HepG2 (cell line): ENCODE data around the gene CDK18. TPM values are rescaled to one million over a fixed set of nuclear protein-coding genes. Genes with fewer than 3 reads are reported as not detected.

Experiments used
- ATAC-seq: fragments of 200-7000 bp; cut with Tn5 transposase; 3 replicates; pipeline ENCODE4 v1.9.1; 2020; ENCODE audit warnings: mild to moderate bottlenecking, moderate library complexity
- BruUV-seq: library from RNA; stranded (reverse); fragments of 400-500 nt; replicated peaks from 2 replicates; lab custom pipeline; 2021; lab: Mats Ljungman, UMichigan
- CTCF ChIA-PET: fragments of 300-600 bp; formaldehyde crosslinking; extraction: SDS; loops from one replicate; lab custom pipeline; 2021; ENCODE audit warnings: low total read pairs, inconsistent platforms, low intra/inter-chr PET ratio; lab: Yijun Ruan, JAX
- POLR2A ChIA-PET: fragments of 350-600 bp; sonication (Branson Sonifier 250); formaldehyde crosslinking; loops from one replicate; lab custom pipeline; 2020; ENCODE audit warnings: antibody characterized with exemption, inconsistent platforms; lab: Yijun Ruan, JAX
- DNase-seq: peaks from one replicate; pipeline ENCODE4 v3.0.0-alpha.2; 2015; ENCODE audit warnings: low spot score
- FAIRE-seq: peaks from 3 replicates; lab custom pipeline; 2011; peaks lifted over from hg19 to GRCh38; lab: Jason Lieb, UNC
- H2AFZ ChIP-seq: one replicate; pipeline ENCODE4 v1.6.1; 2011; ENCODE audit warnings: low read length, inconsistent platforms
- H3K27ac ChIP-seq: fragments of 300-600 bp; 3 replicates; pipeline ENCODE4 v1.8.0; 2011; ENCODE audit warnings: mixed run types, mild to moderate bottlenecking, mixed read lengths, low read length, inconsistent platforms; ENCODE audit not compliant: insufficient read depth; ENCODE audit errors: extremely low read length
- H3K27me3 ChIP-seq, 2 experiments: fragments of 200-600 bp in 1 of 2; 2 replicates in 1 of 2; 3 replicates in 1 of 2; pipeline versions ENCODE4 v1.6.0 to v1.8.0; 2011; ENCODE audit warnings: low read length in 2 of 2, mild to moderate bottlenecking in 2 of 2, moderate library complexity in 2 of 2, inconsistent platforms in 1 of 2; ENCODE audit not compliant: insufficient read depth in 2 of 2, control insufficient read depth in 1 of 2
- H3K36me3 ChIP-seq, 2 experiments: fragments of 200-600 bp in 1 of 2; replicated peaks in 1 of 2; 2 replicates in 1 of 2; 3 replicates in 1 of 2; pipeline versions ENCODE4 v1.5.1 to v1.8.0; 2011; ENCODE audit warnings: low read length in 2 of 2, inconsistent platforms in 1 of 2; ENCODE audit not compliant: insufficient read depth in 2 of 2, control insufficient read depth in 1 of 2
- H3K4me1 ChIP-seq: 2 replicates; pipeline ENCODE4 v1.5.1; 2012; ENCODE audit warnings: low read length, inconsistent platforms; ENCODE audit not compliant: insufficient read depth
- H3K4me2 ChIP-seq: 2 replicates; pipeline ENCODE4 v1.6.0; 2011; ENCODE audit warnings: low read depth, low read length, inconsistent platforms
- H3K4me3 ChIP-seq, 3 experiments: fragments of 200-600 bp in 1 of 3; sonication (generic), shearing (Covaris generic) in 1 of 3; replicated peaks in 1 of 3; 2 replicates each; pipeline ENCODE4 v1.5.1; 2011 to 2016; ENCODE audit warnings: low read length in 3 of 3, inconsistent platforms in 2 of 3, low read depth in 2 of 3, mild to moderate bottlenecking in 2 of 3, control low read depth in 1 of 3, mixed read lengths in 1 of 3; ENCODE audit not compliant: insufficient read depth in 1 of 3
- H3K79me2 ChIP-seq: one replicate; pipeline ENCODE4 v1.6.1; 2011; ENCODE audit warnings: low read length, inconsistent platforms; ENCODE audit not compliant: insufficient read depth
- H3K9ac ChIP-seq: 2 replicates; pipeline ENCODE4 v1.6.0; 2011; ENCODE audit warnings: mild to moderate bottlenecking, low read depth, low read length, inconsistent platforms; ENCODE audit not compliant: insufficient read depth
- H3K9me3 ChIP-seq: 2 replicates; pipeline ENCODE4 v1.5.1; 2012; ENCODE audit warnings: mild to moderate bottlenecking, low read length
- H4K20me1 ChIP-seq: 2 replicates; pipeline ENCODE4 v1.6.0; 2011; ENCODE audit warnings: inconsistent platforms, mild to moderate bottlenecking, low read length, moderate library complexity; ENCODE audit not compliant: insufficient read depth
- THAP9 ChIP-seq: sonication (generic); formaldehyde crosslinking; IDR thresholded peaks from 2 replicates; pipeline ENCODE4; 2020; ENCODE audit warnings: missing genetic modification reagents, mild to moderate bottlenecking, borderline replicate concordance
- ZNF382 ChIP-seq: sonication (generic); formaldehyde crosslinking; IDR thresholded peaks from 2 replicates; pipeline ENCODE4 v1.5.0; 2020; ENCODE audit warnings: missing genetic modification reagents, mild to moderate bottlenecking, borderline replicate concordance
- ZZZ3 ChIP-seq: sonication (generic); formaldehyde crosslinking; IDR thresholded peaks from 2 replicates; pipeline ENCODE4 v1.4.0; 2020; ENCODE audit warnings: missing genetic modification reagents, mild to moderate bottlenecking, borderline replicate concordance
- WGBS: methylation state at CpG from one replicate; pipeline ENCODE4 v1.1.6; 2017; ENCODE audit warnings: low lambda C conversion rate; 5-methylcytosine and 5-hydroxymethylcytosine counted together
- in situ Hi-C: cut with HindIII; loops from 2 replicates; pipeline ENCODE4 v1.10.0; 2017; ENCODE audit warnings: low pct_unique_long_range_greater_than_20kb; ENCODE audit not compliant: extremely low pct_ligation_motif_present
- intact Hi-C: fragments of 100-400 bp; cut with micrococcal nuclease; formaldehyde crosslinking; loops from one replicate; pipeline ENCODE4 v1.10.0; 2022; ENCODE audit not compliant: unreplicated experiment
- polyA plus RNA-seq, 8 experiments: library from polyadenylated mRNA; depleted of rRNA in 3 of 8; stranded (reverse) in 7 of 8; unstranded in 1 of 8; fragments of >200 nt; fragmentation: Illumina TruSeq in 4 of 8; extraction: Trizol in 4 of 8; gene quantifications; 2 replicates each; pipeline versions ENCODE4 v1.2.1 to v1.2.3, GENCODE V29; 2011 to 2016; ENCODE audit warnings: low read depth in 4 of 8, missing spikeins in 1 of 8, mixed read lengths in 1 of 8; ENCODE audit not compliant: insufficient read depth in 1 of 8
- total RNA-seq, 5 experiments: library from RNA; depleted of rRNA; stranded (reverse); fragments of >200 nt; fragmentation: Illumina TruSeq; extraction: Trizol; gene quantifications; 2 replicates each; pipeline ENCODE4 v1.2.3, GENCODE V29; 2016; ENCODE audit warnings: low read depth in 1 of 5

CDK18 gene
- total and polyA plus RNA-seq, 2 of the 13 experiments (the other 11 are each of a cell fraction or from before 2014, with no cell fraction given): 6.4 to 38.8 TPM

GRCh38 chr1:205535866-205536758 lies 31.6 kb downstream of the CDK18 start:
- Histone ChIP-seq H3K9ac (no peak overlapping the region), H3K79me2 (no peaks in the 10 kb centered on the region), H4K20me1 (peaks cover 2% of the 10 kb centered on the region; the same call in 1 of the 2 replicates), H3K27ac (no peak overlapping the region), H3K36me3 (no peaks in the 10 kb centered on the region), H3K27me3 (peaks cover 5 to 20% of the 10 kb centered on the region in 2 experiments; a peak in 4 of 5 replicates), H3K4me1 (0 out of 2 replicates have a peak, but pooled peaks cover 7% of the 10 kb centered on the region), H2AFZ (no peak overlapping the region), H3K4me2 (no peak overlapping the region), H3K9me3 (no peaks in the 10 kb centered on the region), H3K4me3 (no peak overlapping the region)
- in situ Hi-C loops (loop anchor here (5.0 kb wide), 1 partner anchor 46 kb away; no protein-coding TSS in a partner anchor), intact Hi-C loops (no loop called here)
- ATAC-seq (peak; percentile 17; the same call in 2 of the 3 replicates), FAIRE-seq (no peak), DNase-seq (no peak)
- ChIA-PET CTCF (no interaction called here), POLR2A (no interaction called here)
- TF ChIP-seq THAP9 (CRISPR knock-in tag) (no peak), ZZZ3 (CRISPR knock-in tag) (no peak), ZNF382 (no peak)
- no TSS peak for BruUV-seq
- WGBS: 55% methylated on average over 8 of the region's 11 CpGs
